HCT116 (cell line): ENCODE data around the gene SEBOX. TPM values are rescaled to one million over a fixed set of nuclear protein-coding genes. Genes with fewer than 3 reads are reported as not detected.

Experiments used
- ATAC-seq: fragments of 200-7000 bp; cut with Tn5 transposase; 2 replicates; pipeline ENCODE4 v1.9.1; 2020; ENCODE audit warnings: mild to moderate bottlenecking, moderate library complexity
- BruUV-seq: library from RNA; stranded (reverse); fragments of 400-500 nt; replicated peaks from 2 replicates; lab custom pipeline; 2021; lab: Mats Ljungman, UMichigan
- CTCF ChIA-PET: fragments of 300-600 bp; sonication (Branson Sonifier 250); formaldehyde crosslinking; loops from one replicate; lab custom pipeline; 2021; ENCODE audit warnings: antibody characterized with exemption; lab: Charles Lee
- POLR2A ChIA-PET: fragments of 300-600, 350-600 bp; sonication (Branson Sonifier 250); formaldehyde crosslinking; loops from one replicate; lab custom pipeline; 2021; ENCODE audit warnings: antibody characterized with exemption; lab: Charles Lee
- RAD21 ChIA-PET, 2 experiments: fragments of 300-600 bp; sonication (Branson Sonifier 250); formaldehyde crosslinking; loops; one replicate each; lab custom pipeline; 2023; ENCODE audit warnings: low total read pairs in 2 of 2; ENCODE audit not compliant: uncharacterized antibody in 2 of 2, unreplicated experiment in 2 of 2, low non-redundant PET in 1 of 2; lab: Charles Lee
- DNase-seq: peaks from one replicate; pipeline ENCODE4 v3.0.0-alpha.2; 2010; ENCODE audit warnings: low read depth, low spot score
- H2AFZ ChIP-seq: fragments of 200-600 bp; shearing (Covaris generic), sonication (generic); 2 replicates; pipeline ENCODE4 v1.6.1; 2017; ENCODE audit warnings: low read depth, mixed run types, mixed read lengths, antibody characterized with exemption, low read length; ENCODE audit not compliant: poor library complexity, severe bottlenecking
- H3K27ac ChIP-seq: 2 replicates; pipeline ENCODE4 v1.5.1; 2012; ENCODE audit warnings: low read depth, low read length
- H3K27me3 ChIP-seq: fragments of 200-600 bp; sonication (generic); 2 replicates; pipeline ENCODE4 v1.6.1; 2016; ENCODE audit warnings: mixed run types, low read length, mixed read lengths; ENCODE audit not compliant: insufficient read depth
- H3K36me3 ChIP-seq, 2 experiments: fragments of 200-500 bp in 1 of 2; fragments of 200-600 bp in 1 of 2; sonication (Bioruptor generic) in 1 of 2; sonication (generic) in 1 of 2; 2 replicates each; pipeline versions ENCODE4 v1.5.1 to v1.6.1; 2014 to 2016; ENCODE audit warnings: low read length in 2 of 2, inconsistent platforms in 1 of 2, mixed read lengths in 1 of 2, mixed run types in 1 of 2; ENCODE audit not compliant: insufficient read depth in 2 of 2, control insufficient read depth in 1 of 2
- H3K4me1 ChIP-seq, 2 experiments: fragments of 200-600 bp in 1 of 2; sonication (generic) in 1 of 2; 2 replicates each; pipeline versions ENCODE4 v1.5.1 to v1.6.1; 2012 to 2017; ENCODE audit warnings: low read length in 2 of 2, inconsistent platforms in 1 of 2, mild to moderate bottlenecking in 1 of 2, mixed read lengths in 1 of 2, mixed run types in 1 of 2, moderate library complexity in 1 of 2; ENCODE audit not compliant: insufficient read depth in 2 of 2, control insufficient read depth in 1 of 2
- H3K4me2 ChIP-seq: fragments of 200-600 bp; sonication (generic); 2 replicates; pipeline ENCODE4 v1.6.1; 2017; ENCODE audit warnings: mixed run types, low read length, mixed read lengths
- H3K4me3 ChIP-seq, 2 experiments: fragments of 200-600 bp in 1 of 2; sonication (generic) in 1 of 2; replicated peaks in 1 of 2; 2 replicates each; pipeline ENCODE4 v1.5.1; 2011 to 2016; ENCODE audit warnings: low read length in 2 of 2, control low read depth in 1 of 2, low read depth in 1 of 2, mild to moderate bottlenecking in 1 of 2, mixed read lengths in 1 of 2, mixed run types in 1 of 2
- H3K79me2 ChIP-seq: fragments of 200-600 bp; sonication (generic); 2 replicates; pipeline ENCODE4 v1.6.1; 2017; ENCODE audit warnings: mild to moderate bottlenecking, mixed run types, low read length, moderate library complexity, mixed read lengths; ENCODE audit not compliant: insufficient read depth
- H3K9ac ChIP-seq: fragments of 200-600 bp; sonication (generic); 2 replicates; pipeline ENCODE4 v1.6.1; 2016; ENCODE audit warnings: low read length, mixed read lengths
- H3K9me2 ChIP-seq: fragments of 200-600 bp; sonication (generic), shearing (Covaris generic); 2 replicates; pipeline ENCODE4 v1.6.1; 2017; ENCODE audit warnings: mixed run types, mild to moderate bottlenecking, moderate library complexity; ENCODE audit not compliant: insufficient read depth
- H3K9me3 ChIP-seq, 2 experiments: fragments of 200-500 bp in 1 of 2; fragments of 200-600 bp in 1 of 2; sonication (Bioruptor generic) in 1 of 2; sonication (generic) in 1 of 2; 2 replicates each; pipeline ENCODE4 v1.6.1; 2014 to 2017; ENCODE audit warnings: low read length in 2 of 2, mixed read lengths in 2 of 2, inconsistent platforms in 1 of 2, low read depth in 1 of 2, mild to moderate bottlenecking in 1 of 2, mixed run types in 1 of 2, moderate library complexity in 1 of 2; ENCODE audit not compliant: control insufficient read depth in 1 of 2, insufficient read depth in 1 of 2
- H4K20me1 ChIP-seq: fragments of 200-600 bp; sonication (generic), shearing (Covaris generic); 2 replicates; pipeline ENCODE4 v1.6.1; 2017; ENCODE audit warnings: mixed run types, mild to moderate bottlenecking, moderate library complexity; ENCODE audit not compliant: insufficient read depth
- ATF3 ChIP-seq: IDR thresholded peaks from 2 replicates; pipeline ENCODE4 v1.6.1; 2012
- CBX3 ChIP-seq: IDR thresholded peaks from 2 replicates; pipeline ENCODE4 v1.6.1; 2012; ENCODE audit warnings: low read depth
- EZH2 ChIP-seq: fragments of 200-600 bp; sonication (generic); IDR thresholded peaks from 2 replicates; pipeline ENCODE4 v1.6.1; 2017; ENCODE audit warnings: antibody characterized with exemption, mixed run types
- JUND ChIP-seq: IDR thresholded peaks from 2 replicates; pipeline ENCODE4 v1.6.1; 2012
- MAX ChIP-seq: IDR thresholded peaks from 2 replicates; pipeline ENCODE4 v1.6.1; 2012
- REST ChIP-seq: IDR thresholded peaks from 2 replicates; pipeline ENCODE4 v1.6.1; 2012; ENCODE audit warnings: low read depth
- SP1 ChIP-seq: IDR thresholded peaks from 2 replicates; pipeline ENCODE4 v1.6.1; 2012; ENCODE audit warnings: low read depth
- intact Hi-C: fragments of 100-400 bp; cut with micrococcal nuclease; formaldehyde crosslinking; loops from 2 replicates; pipeline ENCODE4 v1.10.0; 2022
- total RNA-seq: library from RNA; stranded (reverse); gene quantifications from one replicate; pipeline ENCODE4 v1.2.1, GENCODE V29; 2021; ENCODE audit not compliant: unreplicated experiment

SEBOX gene
- total RNA-seq, 1 experiment from 2014 or later: not detected

GRCh38 chr17:28370744-28371103 is 5.7 kb upstream of the SEBOX start (continued):
- TF ChIP-seq REST: no peak
- no peak for TF ChIP-seq CBX3
- no peak for TF ChIP-seq SP1
- TF ChIP-seq MAX: no peak

- no peak for ATAC-seq
These were observed 5.2 kb upstream of the SEBOX start, which contains the start of gene VTN for GRCh38 chr17:28370035-28370743. VTN (minus strand) TSS chr17:28370307; CDS start chr17:28370203, 104 bp downstream.

More at GRCh38 chr17:28370035-28370743, 5.2 kb upstream of the SEBOX start, which contains the start of gene VTN:
- Histone ChIP-seq H3K4me2 (peak within 1 kb of the TSS; percentile 77), H3K27me3 (no peaks in the 10 kb centered on the region), H3K4me3 (peak within 1 kb of the TSS; percentile 17 to 50; a peak in 3 of 4 replicates), H3K4me1 (peaks cover 11 to 20% of the 10 kb centered on the region in 2 experiments; a peak in 3 of 4 replicates), H3K9ac (no peak within 1 kb of the TSS), H3K9me2 (no peaks in the 10 kb centered on the region), H3K27ac (no peak within 1 kb of the TSS), H3K79me2 (no peaks in the 10 kb centered on the region), H2AFZ (no peak within 1 kb of the TSS), H4K20me1 (no peaks in the 10 kb centered on the region), H3K36me3 (no peaks in the 10 kb centered on the region), H3K9me3 (no peaks in the 10 kb centered on the region)
- POLR2A ChIA-PET: interaction anchor here (1.2 kb wide), 1 partner anchor 12 kb away, joined by 6 read pairs; the partner anchor contains the start of gene POLDIP2
- no peak for DNase-seq
- CTCF ChIA-PET: no interaction called here
- BruUV-seq: no TSS peak
- no peak for TF ChIP-seq REST
- no peak for TF ChIP-seq JUND
- TF ChIP-seq EZH2: no peak
- no peak for TF ChIP-seq ATF3
- intact Hi-C loops: loop anchor here (10.0 kb wide), 2 partner anchors 55 to 75 kb away; partner anchors contain the start of gene TMEM97
- RAD21 ChIA-PET: no interaction called here
